HFFc6 (cell line): Measurements from ENCODE around the gene SLF2. TPM values are rescaled to one million over a fixed set of nuclear protein-coding genes. Genes with fewer than 3 reads are reported as not detected.

ENCODE experiments used
- DNase-seq: peaks from one replicate; pipeline ENCODE4 v3.0.0-alpha.2; 2018
- H3K27ac Mint-ChIP-seq: 2 replicates; pipeline ENCODE4 v1.8.0; 2020; ENCODE audit warnings: mild to moderate bottlenecking, mixed read lengths
- H3K27me3 Mint-ChIP-seq: 2 replicates; pipeline ENCODE4 v1.8.0; 2021; ENCODE audit warnings: mild to moderate bottlenecking, moderate library complexity, mixed read lengths; ENCODE audit not compliant: insufficient read depth
- H3K36me3 Mint-ChIP-seq: 2 replicates; pipeline ENCODE4 v1.8.0; 2021; ENCODE audit warnings: low read depth, mixed read lengths
- H3K4me1 Mint-ChIP-seq: 2 replicates; pipeline ENCODE4 v1.8.0; 2020; ENCODE audit warnings: low read depth, mixed read lengths
- H3K4me3 Mint-ChIP-seq: 2 replicates; pipeline ENCODE4 v1.8.0; 2020; ENCODE audit warnings: mild to moderate bottlenecking, moderate library complexity, mixed read lengths
- H3K9me3 Mint-ChIP-seq: 2 replicates; pipeline ENCODE4 v1.8.0; 2020; ENCODE audit warnings: mild to moderate bottlenecking, mixed read lengths
- total RNA-seq, 6 experiments: library from RNA; stranded (reverse); fragmentation: NEBNext Ultra II Directional; extraction: Animal tissue kit (Norgen Biotek cat#: 25700); gene quantifications; 2 replicates in 1 of 6; 3 replicates in 5 of 6; pipeline ENCODE4 v1.2.3, GENCODE V29; 2021
- TF ChIP-seq, protein P1 (sequence below): fragments of 200-600 bp; sonication (generic); IDR thresholded peaks from 2 replicates; pipeline ENCODE4 v1.5.0; 2021; ENCODE audit warnings: antibody characterized with exemption, mild to moderate bottlenecking

The SLF2 gene
- total RNA-seq, 6 experiments from 2014 or later = 15.8 to 23.2 (median 20.9) TPM

DNA sequence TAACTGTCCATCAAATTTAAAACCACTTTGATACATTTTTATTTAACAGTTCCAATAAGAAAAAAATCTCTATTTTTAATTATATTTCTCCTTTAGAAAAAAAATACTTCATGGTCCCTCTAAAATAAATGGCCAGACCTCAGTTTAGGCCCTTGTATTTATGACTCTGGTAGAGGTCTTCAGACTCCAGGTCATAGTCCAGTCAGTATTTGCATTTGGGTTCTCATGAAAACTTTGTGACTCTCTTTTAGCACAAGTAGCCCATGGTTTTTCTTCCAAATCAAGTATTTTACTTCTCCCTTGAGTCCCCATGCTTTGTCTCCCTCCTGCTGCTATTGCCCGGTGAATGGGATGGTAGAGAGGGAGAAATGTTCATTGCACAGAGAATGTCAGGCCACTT, 51.1 kb downstream of the SLF2 start:
- H3K36me3 Mint-ChIP-seq = peaks cover 17% of the 10 kb centered on the region

DNA sequence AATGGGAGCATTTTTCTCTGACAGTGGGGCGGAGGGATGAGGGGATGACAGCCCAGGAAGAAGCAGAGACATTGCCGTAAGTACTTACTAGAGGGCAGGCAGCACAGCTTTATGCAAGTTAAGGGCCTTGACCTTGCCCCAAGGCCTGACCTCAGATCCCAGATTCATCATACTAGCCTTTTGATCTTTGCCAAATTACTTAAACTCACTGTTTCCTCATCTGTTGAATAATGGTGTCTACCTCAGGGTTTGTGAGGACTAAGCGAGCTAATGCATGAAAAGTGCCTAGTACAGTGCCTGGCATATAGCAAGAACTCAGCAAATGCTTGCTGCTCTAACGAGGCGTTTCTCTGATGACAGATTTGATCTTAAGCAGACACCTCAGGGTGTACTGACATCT, 53.1 kb downstream of the SLF2 start:
- TF ChIP-seq, protein P1, sequence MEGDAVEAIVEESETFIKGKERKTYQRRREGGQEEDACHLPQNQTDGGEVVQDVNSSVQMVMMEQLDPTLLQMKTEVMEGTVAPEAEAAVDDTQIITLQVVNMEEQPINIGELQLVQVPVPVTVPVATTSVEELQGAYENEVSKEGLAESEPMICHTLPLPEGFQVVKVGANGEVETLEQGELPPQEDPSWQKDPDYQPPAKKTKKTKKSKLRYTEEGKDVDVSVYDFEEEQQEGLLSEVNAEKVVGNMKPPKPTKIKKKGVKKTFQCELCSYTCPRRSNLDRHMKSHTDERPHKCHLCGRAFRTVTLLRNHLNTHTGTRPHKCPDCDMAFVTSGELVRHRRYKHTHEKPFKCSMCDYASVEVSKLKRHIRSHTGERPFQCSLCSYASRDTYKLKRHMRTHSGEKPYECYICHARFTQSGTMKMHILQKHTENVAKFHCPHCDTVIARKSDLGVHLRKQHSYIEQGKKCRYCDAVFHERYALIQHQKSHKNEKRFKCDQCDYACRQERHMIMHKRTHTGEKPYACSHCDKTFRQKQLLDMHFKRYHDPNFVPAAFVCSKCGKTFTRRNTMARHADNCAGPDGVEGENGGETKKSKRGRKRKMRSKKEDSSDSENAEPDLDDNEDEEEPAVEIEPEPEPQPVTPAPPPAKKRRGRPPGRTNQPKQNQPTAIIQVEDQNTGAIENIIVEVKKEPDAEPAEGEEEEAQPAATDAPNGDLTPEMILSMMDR = no peak
- no peaks in the 10 kb centered on the region; the same call in 1 of the 2 replicates for H3K27me3 Mint-ChIP-seq
- no peaks in the 10 kb centered on the region for H3K9me3 Mint-ChIP-seq
- H3K36me3 Mint-ChIP-seq = peaks cover 12% of the 10 kb centered on the region
- no peak overlapping the region for H3K4me3 Mint-ChIP-seq
- H3K27ac Mint-ChIP-seq = no peak overlapping the region
- no peak for DNase-seq
- peaks cover 9% of the 10 kb centered on the region for H3K4me1 Mint-ChIP-seq

More for the DNA sequence above, 51.1 kb downstream of the SLF2 start:
- no peaks in the 10 kb centered on the region; the same call in 1 of the 2 replicates for H3K27me3 Mint-ChIP-seq
- H3K27ac Mint-ChIP-seq = no peak overlapping the region
- peaks cover 7% of the 10 kb centered on the region for H3K4me1 Mint-ChIP-seq
- no peak overlapping the region for H3K4me3 Mint-ChIP-seq
- DNase-seq = no peak
- TF ChIP-seq, protein P1 = no peak
- no peaks in the 10 kb centered on the region for H3K9me3 Mint-ChIP-seq

DNA sequence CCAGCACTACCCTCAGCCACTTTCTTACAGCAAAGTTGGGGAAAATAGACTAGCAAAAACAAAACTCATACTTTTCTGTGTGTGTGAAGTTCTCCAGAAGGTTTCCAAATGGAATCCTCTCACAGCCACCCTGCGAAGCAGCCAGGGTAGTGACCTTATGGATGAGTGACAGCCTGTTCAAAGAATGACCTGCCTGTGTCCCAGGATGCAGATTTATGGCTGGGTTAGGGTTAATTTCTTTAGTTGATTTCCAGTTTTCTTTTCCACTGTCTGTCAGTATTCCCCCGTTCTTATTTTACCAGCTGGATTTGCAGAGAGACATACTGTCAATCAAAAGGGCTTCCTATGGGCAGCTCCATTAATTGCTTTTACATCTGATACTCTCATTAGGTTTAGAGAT, 54.1 kb downstream of the SLF2 start:
- Mint-ChIP-seq H3K27me3 (no peaks in the 10 kb centered on the region; the same call in 1 of the 2 replicates), H3K36me3 (peaks cover 8% of the 10 kb centered on the region), H3K4me1 (peaks cover 9% of the 10 kb centered on the region), H3K9me3 (no peaks in the 10 kb centered on the region), H3K27ac (no peak overlapping the region), H3K4me3 (no peak overlapping the region)
- no peak for DNase-seq
- TF ChIP-seq, protein P1 = no peak

DNA sequence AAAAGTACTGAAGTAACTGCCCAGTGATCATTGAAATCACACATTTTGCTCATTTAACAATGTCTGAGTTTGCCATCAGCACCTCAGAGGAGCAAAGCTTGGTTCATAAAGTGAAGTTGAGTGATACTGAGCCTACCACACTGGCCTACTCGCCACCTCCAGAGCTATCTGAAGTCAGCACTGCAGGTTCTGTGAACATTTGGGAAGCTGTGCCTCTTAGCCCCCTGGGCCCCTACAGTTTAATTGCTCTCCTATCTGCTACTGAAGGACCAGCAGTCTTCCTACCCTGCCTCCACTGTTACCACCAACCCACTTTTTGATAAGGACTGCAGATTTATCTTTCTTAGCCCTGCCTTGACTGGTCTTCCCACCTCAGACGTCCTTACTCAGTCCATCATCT, 54.6 kb downstream of the SLF2 start:
- H3K27me3 Mint-ChIP-seq = no peaks in the 10 kb centered on the region; the same call in 1 of the 2 replicates
- H3K9me3 Mint-ChIP-seq = no peaks in the 10 kb centered on the region

DNA sequence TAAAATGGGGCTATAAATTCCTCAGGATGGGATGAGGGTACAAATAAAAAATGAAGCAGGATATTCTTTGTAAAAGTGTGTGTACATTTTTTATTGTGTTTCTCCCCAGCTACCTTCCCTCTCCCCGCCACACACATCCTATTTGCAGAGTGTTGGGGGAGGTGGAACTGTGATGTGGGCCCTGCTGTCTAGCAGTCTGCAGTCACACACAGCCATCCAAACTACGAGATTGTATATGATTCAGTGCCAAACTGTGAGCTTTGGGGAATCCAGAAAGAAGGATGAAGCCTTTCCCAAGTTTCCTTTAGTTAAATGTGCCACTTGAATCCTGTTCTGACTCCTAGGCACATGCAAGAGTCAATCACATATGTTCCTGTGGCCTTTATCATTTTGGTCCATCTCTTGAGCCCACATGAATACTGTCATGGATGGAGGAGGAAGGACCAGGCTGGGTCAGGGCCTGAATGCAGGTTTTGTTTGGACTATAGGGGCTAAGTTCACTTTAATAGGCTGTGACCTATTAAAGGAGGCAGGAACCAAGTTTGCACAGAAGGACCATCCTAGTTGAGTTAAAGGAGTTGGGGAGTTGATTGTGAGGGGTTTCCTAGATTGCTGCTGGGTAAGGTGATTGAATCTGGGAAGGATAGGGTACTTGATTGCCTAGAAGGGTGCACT, 55.4 kb downstream of the SLF2 start:
- H3K36me3 Mint-ChIP-seq = 0 out of 2 replicates have a peak, but pooled peaks cover 5% of the 10 kb centered on the region
- no peak overlapping the region for H3K27ac Mint-ChIP-seq
- TF ChIP-seq, protein P1 = no peak
- no peak for DNase-seq
- H3K4me3 Mint-ChIP-seq = peak overlapping the region; percentile 81
- H3K27me3 Mint-ChIP-seq = no peaks in the 10 kb centered on the region; the same call in 1 of the 2 replicates
- H3K9me3 Mint-ChIP-seq = no peaks in the 10 kb centered on the region
- H3K4me1 Mint-ChIP-seq = peaks cover 9% of the 10 kb centered on the region

More for the DNA sequence above, 54.6 kb downstream of the SLF2 start:
- Mint-ChIP-seq H3K4me1 (peaks cover 9% of the 10 kb centered on the region), H3K27ac (no peak overlapping the region), H3K4me3 (no peak overlapping the region), H3K36me3 (peaks cover 5% of the 10 kb centered on the region; the same call in 1 of the 2 replicates)
- TF ChIP-seq, protein P1 = no peak
- no peak for DNase-seq
